CD14-positive monocyte (primary cell): ENCODE measurements around the gene XYLT1. TPM values are rescaled to one million over a fixed set of nuclear protein-coding genes. Genes with fewer than 3 reads are reported as not detected.

Experiments
- DNase-seq, 3 donors: peaks; one replicate each; pipeline ENCODE4 v3.0.0-alpha.2; 2011 to 2022
- H2AFZ ChIP-seq: 2 replicates; pipeline ENCODE4 v1.6.0; 2012; ENCODE audit warnings: mild to moderate bottlenecking, low read depth, low read length, inconsistent platforms; ENCODE audit not compliant: insufficient read depth, poor library complexity, severe bottlenecking
- H3K27ac ChIP-seq, 2 donors: 1 replicate in 1 of 2; 2 replicates in 1 of 2; pipeline ENCODE4 v1.5.1; 2012 to 2013; ENCODE audit warnings: low read length in 2 of 2, control low read depth in 1 of 2, inconsistent platforms in 1 of 2, low read depth in 1 of 2, mild to moderate bottlenecking in 1 of 2
- H3K27me3 ChIP-seq, 2 donors: one replicate each; pipeline versions ENCODE4 v1.6.0 to v1.6.1; 2011 to 2013; ENCODE audit warnings: low read length in 2 of 2; ENCODE audit not compliant: control insufficient read depth in 2 of 2, insufficient read depth in 2 of 2
- H3K36me3 ChIP-seq, 2 donors: replicated peaks in 1 of 2; 1 replicate in 1 of 2; 2 replicates in 1 of 2; pipeline versions ENCODE4 v1.5.1 to v1.6.1; 2012 to 2013; ENCODE audit warnings: low read length in 2 of 2, control low read depth in 1 of 2, inconsistent platforms in 1 of 2, mild to moderate bottlenecking in 1 of 2; ENCODE audit not compliant: insufficient read depth in 2 of 2, control insufficient read depth in 1 of 2
- H3K4me1 ChIP-seq, 2 donors: 1 replicate in 1 of 2; 2 replicates in 1 of 2; pipeline versions ENCODE4 v1.5.1 to v1.6.1; 2012 to 2013; ENCODE audit warnings: low read length in 2 of 2, control low read depth in 1 of 2, inconsistent platforms in 1 of 2, mild to moderate bottlenecking in 1 of 2, moderate library complexity in 1 of 2; ENCODE audit not compliant: insufficient read depth in 2 of 2, control insufficient read depth in 1 of 2
- H3K4me2 ChIP-seq: replicated peaks from 2 replicates; pipeline ENCODE3; 2012; ENCODE audit warnings: low read length, moderate library complexity, mild to moderate bottlenecking; ENCODE audit not compliant: poor library complexity, severe bottlenecking; ENCODE audit errors: extremely low read depth
- H3K4me3 ChIP-seq, 3 experiments: fragments of 200-600 bp in 1 of 3; sonication (generic) in 1 of 3; replicated peaks in 1 of 3; 1 replicate in 2 of 3; 2 replicates in 1 of 3; pipeline ENCODE4 v1.5.1; 2011 to 2013; ENCODE audit warnings: low read length in 3 of 3, mild to moderate bottlenecking in 3 of 3, control low read depth in 2 of 3, low read depth in 2 of 3, inconsistent platforms in 1 of 3, moderate library complexity in 1 of 3
- H3K79me2 ChIP-seq: 2 replicates; pipeline ENCODE4 v1.6.0; 2012; ENCODE audit warnings: mild to moderate bottlenecking, control low read depth, inconsistent platforms, low read length, moderate library complexity; ENCODE audit not compliant: insufficient read depth
- H3K9ac ChIP-seq: 2 replicates; pipeline ENCODE4 v1.6.0; 2017; ENCODE audit warnings: low read length, mild to moderate bottlenecking; ENCODE audit not compliant: insufficient read depth, poor library complexity, severe bottlenecking
- H3K9me3 ChIP-seq, 2 donors: replicated peaks in 1 of 2; 1 replicate in 1 of 2; 2 replicates in 1 of 2; pipeline versions ENCODE4 v1.5.1 to v1.6.1; 2012 to 2013; ENCODE audit warnings: low read length in 2 of 2, control low read depth in 1 of 2; ENCODE audit not compliant: control insufficient read depth in 1 of 2, insufficient read depth in 1 of 2
- H4K20me1 ChIP-seq: 2 replicates; pipeline ENCODE4 v1.6.0; 2012; ENCODE audit warnings: mild to moderate bottlenecking, low read length, control low read depth, moderate library complexity; ENCODE audit not compliant: insufficient read depth
- H3K27ac Mint-ChIP-seq, 7 donors: one replicate each; pipeline ENCODE4 v1.8.0; 2020; ENCODE audit warnings: mild to moderate bottlenecking in 7 of 7, mixed read lengths in 7 of 7, moderate library complexity in 6 of 7, inconsistent platforms in 2 of 7
- H3K27me3 Mint-ChIP-seq, 3 donors: one replicate each; pipeline ENCODE4 v1.8.0; 2021 to 2022; ENCODE audit warnings: low read depth in 3 of 3, mild to moderate bottlenecking in 3 of 3, mixed read lengths in 3 of 3, moderate library complexity in 3 of 3, inconsistent platforms in 1 of 3
- H3K36me3 Mint-ChIP-seq, 2 donors: one replicate each; pipeline ENCODE4 v1.8.0; 2020; ENCODE audit warnings: mixed read lengths in 2 of 2, inconsistent platforms in 1 of 2, mild to moderate bottlenecking in 1 of 2
- H3K4me1 Mint-ChIP-seq: one replicate; pipeline ENCODE4 v1.8.0; 2020; ENCODE audit warnings: mild to moderate bottlenecking, mixed read lengths
- H3K4me3 Mint-ChIP-seq, 2 donors: one replicate each; pipeline ENCODE4 v1.8.0; 2020; ENCODE audit warnings: mild to moderate bottlenecking in 2 of 2, mixed read lengths in 2 of 2, moderate library complexity in 1 of 2
- H3K9me3 Mint-ChIP-seq, 7 donors: one replicate each; pipeline ENCODE4 v1.8.0; 2020 to 2022; ENCODE audit warnings: mixed read lengths in 7 of 7, mild to moderate bottlenecking in 6 of 7, moderate library complexity in 6 of 7, inconsistent platforms in 2 of 7
- CTCF ChIP-seq: fragments of 200-600 bp; IDR thresholded peaks from one replicate; pipeline ENCODE4 v1.8.0; 2022; ENCODE audit warnings: antibody characterized with exemption, mild to moderate bottlenecking
- WGBS: methylation state at CpG from one replicate; pipeline ENCODE4 v1.1.5; 2013; ENCODE audit warnings: missing lambda C conversion rate; ENCODE audit not compliant: insufficient coverage; 5-methylcytosine and 5-hydroxymethylcytosine counted together
- intact Hi-C, 2 donors: fragments of 100-400 bp; cut with micrococcal nuclease; formaldehyde crosslinking; loops; one replicate each; pipeline versions ENCODE4 v1.15.0 to v1.15.1; 2023
- polyA plus RNA-seq, 3 donors: library from polyadenylated mRNA; depleted of rRNA in 1 of 3; unstranded in 2 of 3; stranded (reverse) in 1 of 3; fragments of 300-500 nt in 2 of 3; fragments of >200 nt in 1 of 3; fragmentation: Illumina TruSeq in 2 of 3; gene quantifications; 1 replicate in 2 of 3; 2 replicates in 1 of 3; pipeline ENCODE4 v1.2.3, GENCODE V29; 2012 to 2021

XYLT1 gene
- polyA plus RNA-seq, 3 donors = 0.51 to 9.4 (median 1.6) TPM

DNA sequence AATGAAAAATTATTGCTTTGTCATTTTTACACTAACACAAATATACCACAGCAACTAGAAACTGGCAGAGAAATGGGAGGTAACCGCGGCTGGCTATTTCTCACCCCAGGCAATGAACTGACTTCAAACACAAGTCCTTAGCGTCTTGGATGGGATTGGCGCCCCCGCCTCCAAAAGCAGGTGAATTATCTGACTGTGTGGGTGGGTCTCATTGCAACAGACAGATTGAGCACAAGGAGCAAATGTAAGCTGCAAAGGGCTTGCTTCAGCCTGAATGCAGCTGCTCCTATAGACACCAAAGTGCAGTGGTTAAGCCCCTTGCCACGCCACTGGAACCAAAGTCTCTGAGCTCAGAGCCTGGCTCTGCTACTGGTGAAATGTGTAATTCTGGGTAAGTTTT is 225.0 kb downstream of the XYLT1 start:
- Mint-ChIP-seq H3K4me1 (peaks cover 21% of the 10 kb centered on the region), H3K36me3 (peaks cover 40 to 54% of the 10 kb centered on the region in 2 donors), H3K27ac (no peak overlapping the region), H3K4me3 (no peak overlapping the region), H3K27me3 (no peaks in the 10 kb centered on the region), H3K9me3 (peaks cover 0 to 3% (median 0%) of the 10 kb centered on the region in 7 donors)
- Histone ChIP-seq H3K27me3 (no peaks in the 10 kb centered on the region), H3K9me3 (no peaks in the 10 kb centered on the region), H3K4me3 (no peak overlapping the region), H4K20me1 (peaks cover 75% of the 10 kb centered on the region), H3K4me1 (no peaks in the 10 kb centered on the region), H3K4me2 (no peak overlapping the region), H3K36me3 (peaks cover 2 to 6% of the 10 kb centered on the region in 2 donors), H3K79me2 (peaks cover 53% of the 10 kb centered on the region), H3K9ac (no peak overlapping the region), H3K27ac (no peak overlapping the region), H2AFZ (no peak overlapping the region)
- no peak for DNase-seq
- intact Hi-C loops = no loop called here
- 89% methylated on average over 4 of the region's 6 CpGs for WGBS
- TF ChIP-seq CTCF = no peak

DNA sequence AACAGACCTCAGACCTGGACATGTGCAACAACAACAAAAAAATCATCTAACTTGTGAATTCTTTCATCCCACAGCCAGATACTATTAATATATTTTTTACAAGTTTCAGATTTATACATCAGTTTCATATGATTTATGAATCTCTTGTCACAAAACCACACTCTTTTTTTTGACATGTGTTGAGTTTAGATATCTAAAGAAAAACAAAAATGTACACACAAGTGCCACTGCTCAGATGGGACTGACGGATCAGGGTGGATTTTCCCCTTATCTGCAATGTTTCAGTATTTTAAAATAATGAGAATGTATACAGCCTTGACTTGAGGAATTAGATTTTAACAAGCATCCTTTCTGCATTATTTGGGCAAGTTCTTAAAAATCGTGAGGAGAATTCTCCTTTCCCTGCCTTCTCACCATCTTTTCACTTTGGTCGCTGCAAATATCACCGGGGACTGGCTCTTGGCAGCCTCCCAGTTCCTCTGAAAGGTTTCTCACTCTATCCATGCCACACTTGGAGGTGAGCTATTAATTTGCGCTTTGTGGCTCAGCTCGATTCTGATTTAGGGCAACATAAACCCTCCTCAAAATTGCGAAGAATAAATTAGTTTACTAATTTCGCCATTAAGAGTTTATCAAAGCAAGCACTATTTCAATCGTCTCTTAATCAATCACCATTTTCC is 225.7 kb downstream of the XYLT1 start:
- H3K4me3 Mint-ChIP-seq = no peak overlapping the region
- H2AFZ ChIP-seq = no peak overlapping the region
- no peaks in the 10 kb centered on the region for H3K4me1 ChIP-seq
- WGBS = 48% methylated on average over 5 of the region's 9 CpGs
- H3K9me3 ChIP-seq = no peaks in the 10 kb centered on the region
- H3K4me1 Mint-ChIP-seq = peaks cover 23% of the 10 kb centered on the region
- intact Hi-C loops = no loop called here
- H3K27me3 Mint-ChIP-seq = no peaks in the 10 kb centered on the region
- H3K27ac ChIP-seq = no peak overlapping the region
- H3K36me3 ChIP-seq = peaks cover 2 to 3% of the 10 kb centered on the region in 2 donors
- TF ChIP-seq CTCF = no peak
- peaks cover 0 to 3% (median 0%) of the 10 kb centered on the region in 7 donors for H3K9me3 Mint-ChIP-seq
- no peak for DNase-seq
- H3K36me3 Mint-ChIP-seq = peaks cover 39 to 48% of the 10 kb centered on the region in 2 donors
- H3K4me3 ChIP-seq = no peak overlapping the region
- peaks cover 60% of the 10 kb centered on the region for H3K79me2 ChIP-seq
- no peaks in the 10 kb centered on the region for H3K27me3 ChIP-seq
- no peak overlapping the region for H3K9ac ChIP-seq
- peak overlapping the region in 1 of 7 donors; percentile 42 for H3K27ac Mint-ChIP-seq
- peaks cover 69% of the 10 kb centered on the region for H4K20me1 ChIP-seq
- H3K4me2 ChIP-seq = no peak overlapping the region
